Activated CD8-positive, alpha-beta memory T cell treated with anti-CD3 and anti-CD28 coated beads for 48 hours (primary cell): Measurements from ENCODE around the gene KRT32.
"Not testable (repeated sequence)": the region's sequence is repeated elsewhere in the genome, so short reads cannot be mapped to it uniquely, and the experiment has no call there.

Experiments used
- DNase-seq, 3 experiments: peaks; one replicate each; pipeline ENCODE4 v3.0.0-alpha.2; 2020; ENCODE audit warnings: low read depth in 2 of 3, low spot score in 2 of 3

Gene KRT32

DNA sequence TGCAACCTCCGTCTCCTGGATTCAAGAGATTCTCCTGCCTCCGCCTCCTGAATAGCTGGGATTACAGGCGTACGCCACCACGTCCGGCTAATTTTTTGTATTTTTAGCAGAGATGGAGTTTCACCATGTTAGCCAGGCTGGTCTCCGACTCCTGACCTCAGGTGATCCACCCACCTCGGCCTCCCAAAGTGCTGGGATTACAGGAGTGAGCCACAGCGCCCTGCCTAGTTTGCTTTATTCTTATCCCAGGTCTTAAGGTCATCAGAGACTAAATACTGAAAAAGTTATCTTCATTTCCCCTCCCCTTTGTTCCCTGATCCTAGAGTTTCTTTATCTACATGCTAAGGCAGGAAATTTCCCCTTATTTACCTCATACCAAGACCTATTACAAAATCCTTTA, 36.8 kb downstream of the KRT32 start:
- not testable (repeated sequence) for DNase-seq

DNA sequence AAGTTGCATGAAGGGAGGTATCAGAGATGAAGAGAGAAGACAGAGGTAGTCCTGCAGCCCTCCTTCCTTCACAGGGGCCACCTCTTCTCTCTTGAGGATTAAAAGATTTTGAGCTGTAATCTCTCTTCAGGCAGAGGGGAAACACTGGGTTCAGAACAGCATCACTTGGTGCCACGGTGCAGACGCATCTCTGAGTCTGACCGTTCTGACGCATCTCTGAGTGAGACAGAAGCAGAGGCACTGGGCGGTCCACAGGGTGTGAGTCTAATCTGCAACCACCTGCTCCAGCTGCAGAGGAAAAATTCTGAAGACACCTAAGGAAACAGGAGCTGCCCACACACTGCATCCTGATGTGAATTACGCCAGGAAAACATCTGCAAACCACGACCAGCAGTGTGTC, 37.5 kb downstream of the KRT32 start:
- DNase-seq: no peak

DNA sequence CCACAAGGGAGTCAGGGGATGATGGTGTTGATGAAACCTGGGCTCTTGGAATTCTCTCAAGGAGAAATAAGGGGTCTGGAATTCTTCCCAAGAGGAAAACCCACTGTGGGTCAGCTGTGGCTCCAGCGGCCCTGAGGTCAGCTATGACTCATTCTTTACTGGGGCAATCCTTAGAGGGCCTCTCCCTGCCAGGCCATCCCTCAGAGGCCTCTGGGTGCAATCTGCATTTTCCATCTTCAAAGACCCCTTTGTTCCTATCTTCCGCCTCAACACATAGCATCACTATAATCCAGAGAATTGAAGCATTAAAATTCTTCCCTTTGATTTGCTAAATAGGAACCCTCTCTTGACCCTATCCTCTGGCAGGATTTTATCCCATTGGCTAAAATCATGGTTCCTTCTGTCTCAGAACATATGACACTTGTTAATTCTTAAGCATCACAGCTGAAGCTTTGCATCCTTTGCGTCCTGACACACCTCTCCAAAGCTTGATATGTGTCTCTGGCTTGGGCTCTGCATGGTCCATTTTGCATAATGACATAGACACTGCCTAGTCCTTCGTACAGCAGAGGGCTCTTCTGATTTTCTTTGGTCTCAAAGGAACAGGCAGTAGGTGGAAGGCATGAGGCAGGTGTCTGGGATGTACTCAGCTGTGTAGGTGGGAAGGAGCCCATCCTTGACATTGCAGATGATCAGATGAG, 38.4 kb downstream of the KRT32 start:
- no peak for DNase-seq

DNA sequence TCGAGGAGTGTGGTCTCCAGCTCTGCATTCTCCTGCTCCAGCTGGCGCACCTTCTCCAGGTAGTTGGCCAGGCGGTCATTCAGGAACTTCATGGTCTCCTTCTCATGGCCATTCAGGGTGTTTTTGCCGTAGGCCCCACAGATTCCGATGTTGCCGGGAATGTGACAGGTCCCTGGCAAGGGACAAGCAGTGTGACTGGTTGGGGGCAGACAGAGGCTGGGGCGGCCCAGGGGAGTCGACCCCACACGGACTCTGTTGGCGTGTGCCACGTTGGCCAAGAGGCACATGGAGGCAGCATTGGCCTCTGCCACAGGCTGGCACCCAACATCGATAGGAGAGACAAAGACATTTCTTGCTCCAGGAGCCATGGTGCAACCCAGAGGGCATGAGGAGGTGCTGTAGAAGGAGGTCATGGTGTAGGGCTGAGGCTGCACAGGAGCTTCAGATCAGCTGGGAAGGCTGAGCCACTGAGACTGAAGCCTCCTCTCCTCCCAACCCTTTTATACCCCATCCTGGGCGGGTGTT, 43.0 kb downstream of the KRT32 start, which contains the start of gene KRT37:
Gene KRT37, minus strand, starts transcription at position 475 of the 525 bp plus-strand sequence. Its CDS starts 62 bp downstream, at position 413.
- no peak for DNase-seq

DNA sequence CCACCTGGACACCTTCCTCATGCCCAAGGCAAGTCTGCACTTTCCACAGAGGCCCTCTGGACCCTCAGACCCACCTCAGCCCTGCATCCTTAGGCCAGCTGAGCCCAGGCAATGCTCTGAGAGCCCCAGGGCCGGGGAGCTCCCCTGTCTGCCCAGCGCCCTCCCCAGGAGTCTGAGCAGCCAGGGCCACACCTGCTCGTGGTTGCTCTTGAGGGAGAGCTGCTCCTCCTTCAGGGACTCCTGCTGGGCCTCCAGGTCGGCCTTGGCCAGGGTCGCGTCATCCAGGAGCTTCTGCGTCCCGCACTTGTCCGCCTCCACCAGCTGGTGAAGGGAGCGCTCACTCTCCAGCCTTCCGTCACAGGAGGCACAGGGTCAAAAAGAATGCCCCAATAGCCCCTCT, 44.6 kb downstream of the KRT32 start:
- not testable (repeated sequence) for DNase-seq

DNA sequence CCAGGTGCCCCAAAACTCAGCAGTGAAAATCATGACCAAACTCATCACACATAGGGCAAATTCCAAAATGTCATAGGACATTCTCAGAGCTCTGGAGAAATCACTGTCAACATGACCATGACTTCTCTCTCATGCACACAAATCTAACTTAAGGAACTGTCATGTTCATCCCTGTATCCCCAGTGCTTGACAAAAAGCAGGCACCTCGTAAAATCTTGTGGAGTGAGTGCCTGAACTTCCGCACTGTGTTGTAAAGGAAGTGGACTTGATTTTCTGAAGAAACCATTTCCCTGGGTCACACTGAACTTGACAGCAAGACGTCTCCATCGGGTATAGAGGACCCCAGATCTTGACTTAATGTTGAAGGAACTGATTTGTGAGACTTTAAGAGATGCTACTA, 45.6 kb downstream of the KRT32 start:
- no peak for DNase-seq

DNA sequence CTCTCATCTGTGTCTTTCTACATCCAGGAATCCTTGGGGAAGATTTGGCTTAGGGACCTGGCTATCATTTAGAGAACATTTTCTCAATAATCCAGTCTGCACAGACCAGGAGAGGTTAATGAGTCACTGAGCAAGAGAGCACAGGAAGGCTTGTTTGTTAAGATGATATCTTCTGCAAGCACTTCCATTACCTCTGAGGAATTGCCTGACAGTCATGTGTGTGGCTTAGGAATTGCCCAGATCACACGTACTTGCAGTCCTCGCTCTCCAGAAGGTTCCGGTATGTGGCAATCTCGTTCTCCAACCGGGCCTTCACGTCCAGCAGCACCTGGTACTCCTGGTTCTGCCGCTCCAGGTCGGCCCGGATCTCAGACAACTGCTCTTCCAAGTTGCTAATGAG, 46.1 kb downstream of the KRT32 start:
- DNase-seq: no peak

DNA sequence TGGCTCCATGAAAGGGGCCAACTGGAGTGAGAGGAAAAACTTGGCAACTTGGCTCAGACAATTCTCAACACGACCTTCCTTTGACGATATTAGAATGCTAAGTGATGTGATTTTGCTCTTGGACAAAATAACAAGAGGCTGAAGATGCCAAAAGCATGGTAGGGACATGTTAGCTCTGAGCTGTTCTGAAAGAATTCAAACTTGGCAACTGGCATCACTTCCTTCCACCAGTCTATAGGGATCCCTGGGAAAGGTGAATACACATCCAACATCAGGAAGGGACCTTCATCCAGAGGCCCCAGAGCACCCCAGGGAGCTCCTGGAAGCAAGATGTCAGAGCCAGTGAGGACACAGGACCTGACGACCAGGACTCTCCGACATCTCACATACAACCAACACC, 47.1 kb downstream of the KRT32 start:
- no peak for DNase-seq

DNA sequence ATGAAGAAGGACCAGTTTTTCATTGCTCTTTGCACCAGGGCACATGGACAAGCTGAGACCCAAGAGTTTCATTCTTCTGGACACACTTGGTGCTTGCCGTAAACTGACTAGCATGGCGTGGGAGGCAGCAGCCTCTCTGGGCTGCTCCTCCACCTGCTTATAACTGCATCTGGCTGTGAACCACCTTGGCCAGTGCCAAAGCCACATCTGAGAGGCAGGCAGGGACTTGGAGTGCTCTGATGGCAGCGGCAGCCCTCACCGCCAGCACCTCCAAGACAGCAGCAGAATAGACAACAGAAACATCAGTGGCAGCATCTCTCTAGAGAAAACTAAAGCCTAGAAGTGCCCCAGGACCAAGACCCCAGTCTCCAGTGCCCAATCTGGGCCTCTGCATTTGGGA, 47.5 kb downstream of the KRT32 start:
- DNase-seq: no peak

DNA sequence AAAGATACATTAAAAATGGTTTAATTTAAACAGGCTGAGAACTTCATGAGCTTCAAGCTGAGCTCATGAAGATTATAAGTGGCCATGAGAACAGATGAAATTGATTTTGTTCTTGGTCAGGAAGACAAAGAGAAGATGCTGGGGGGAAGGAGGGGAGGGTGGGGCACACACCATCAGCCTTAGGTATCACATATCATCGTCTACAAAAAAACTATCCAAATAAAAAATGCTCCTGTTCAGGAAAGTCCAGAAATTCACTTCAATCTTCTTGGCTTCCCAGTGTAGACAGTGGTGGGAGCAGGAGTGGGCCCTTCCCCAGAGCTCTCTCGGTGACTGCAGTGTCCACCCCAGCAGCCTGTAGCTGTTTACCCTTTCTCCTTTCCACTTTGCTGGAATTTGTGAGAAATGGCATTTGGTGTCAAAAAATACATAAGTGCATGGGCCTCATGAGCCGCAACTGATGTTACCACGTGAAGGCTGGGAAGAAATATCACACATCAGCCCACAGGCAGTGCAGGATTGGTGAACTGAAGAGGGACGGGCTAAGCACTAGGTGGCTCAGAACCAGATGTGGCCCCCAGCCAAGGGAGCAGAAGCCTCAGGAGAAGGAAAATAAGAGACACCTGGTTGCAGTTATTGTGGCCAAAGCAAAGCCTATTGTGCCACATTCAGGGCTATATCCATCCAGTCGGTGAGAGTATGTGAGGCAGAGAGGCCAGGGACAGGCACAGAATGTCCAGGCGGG, 48.9 kb downstream of the KRT32 start:
- DNase-seq: no peak

DNA sequence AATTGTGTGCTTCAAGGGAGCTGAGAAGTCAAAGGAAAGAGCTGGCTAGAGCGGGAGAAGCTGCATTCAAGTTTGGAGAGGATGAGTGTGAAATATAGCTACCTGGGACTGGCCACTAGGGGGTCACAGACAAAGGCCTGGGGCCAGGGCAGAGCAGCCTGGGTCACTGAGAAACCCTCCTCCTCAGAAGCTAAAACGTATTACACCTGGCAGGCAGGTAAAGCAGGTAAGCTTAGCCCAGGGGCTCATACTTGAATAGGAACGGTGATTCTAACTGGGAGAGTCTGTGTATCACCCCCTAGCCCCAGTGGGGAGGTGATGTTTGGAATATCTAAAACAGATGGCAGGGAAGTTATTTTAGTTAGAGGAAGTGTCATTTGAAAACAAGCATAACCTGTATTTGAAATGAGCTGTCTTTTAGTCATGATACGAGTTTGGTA, 49.6 kb downstream of the KRT32 start:
- no peak for DNase-seq

DNA sequence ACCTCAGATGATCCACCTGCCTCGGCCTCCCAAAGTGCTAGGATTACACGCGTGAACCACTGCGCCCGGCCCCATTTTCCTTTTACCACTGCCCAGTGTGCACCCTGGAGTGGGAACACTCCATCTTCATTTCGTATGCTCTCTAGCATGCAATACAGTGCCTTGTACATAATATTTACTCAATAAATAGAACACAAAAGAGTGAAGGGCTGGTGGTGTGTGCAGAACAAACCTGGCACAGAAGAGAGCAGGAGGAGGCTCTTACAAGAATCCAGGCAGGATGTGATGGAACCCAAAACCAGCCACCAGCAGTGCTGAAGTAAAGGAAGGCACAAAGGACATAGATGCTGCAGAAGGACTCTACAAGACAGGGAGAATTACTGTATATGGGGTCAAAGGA, 50.1 kb downstream of the KRT32 start:
- DNase-seq: no peak

DNA sequence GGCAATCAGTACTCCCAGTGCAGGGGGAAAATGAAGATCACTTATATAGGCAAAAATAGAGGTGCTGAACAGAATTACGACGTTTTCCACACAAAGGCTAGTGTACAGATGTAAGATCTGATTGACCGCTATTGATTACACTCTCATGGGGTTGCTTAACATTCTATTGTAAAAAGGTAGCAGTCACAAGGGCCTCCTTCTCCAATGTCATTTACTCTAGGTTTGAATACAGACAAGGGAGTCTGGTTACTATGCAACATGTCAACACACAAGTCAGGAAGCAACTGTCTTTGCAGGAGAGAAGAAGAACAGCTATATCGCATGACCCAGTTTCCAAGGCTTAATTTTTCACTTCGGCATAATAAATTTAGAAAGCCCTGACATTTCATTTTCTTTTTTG, 50.7 kb downstream of the KRT32 start:
- no peak for DNase-seq

DNA sequence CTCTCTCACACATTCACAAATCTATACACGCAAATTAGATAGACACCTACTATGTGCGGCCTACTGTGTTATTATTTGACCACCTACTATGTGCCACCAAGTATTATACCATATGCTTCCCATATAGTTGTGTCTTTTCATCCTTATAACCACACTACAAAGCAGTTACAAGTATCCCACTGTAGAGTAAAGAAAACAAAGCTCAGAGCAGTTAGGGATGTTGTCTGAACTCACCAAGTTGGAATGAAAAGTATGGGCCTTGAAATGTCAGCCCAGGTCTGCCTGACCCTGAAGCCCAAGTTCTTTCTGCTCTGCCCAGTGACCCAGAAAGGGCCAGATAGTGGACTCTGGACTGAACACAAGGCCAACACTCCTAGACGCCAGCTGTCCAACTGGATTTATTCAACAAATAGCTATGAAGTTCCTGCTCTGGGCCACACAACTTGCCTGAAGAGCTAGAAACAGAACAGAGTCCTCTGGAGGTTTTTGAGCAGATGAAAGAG, 51.3 kb downstream of the KRT32 start:
- DNase-seq: no peak

DNA sequence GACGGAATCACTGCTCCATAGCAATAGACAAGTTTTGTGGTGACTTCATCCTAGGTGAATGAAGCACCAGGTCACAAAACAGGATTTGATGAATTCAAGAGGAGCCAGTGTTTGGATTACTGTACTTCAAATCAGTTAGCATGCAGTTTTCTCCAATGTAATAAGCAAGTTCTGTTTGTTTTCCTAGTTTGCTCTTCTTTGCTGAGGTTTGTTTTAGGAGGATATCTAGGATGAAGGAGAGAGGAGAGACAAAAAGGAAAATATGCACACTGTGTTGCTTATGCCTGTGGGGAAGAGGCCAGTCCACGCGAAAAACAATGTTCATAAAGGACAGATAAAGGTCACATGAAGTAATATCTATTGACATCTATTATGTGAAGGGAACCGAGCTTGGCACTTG, 51.8 kb downstream of the KRT32 start:
- DNase-seq: no peak

DNA sequence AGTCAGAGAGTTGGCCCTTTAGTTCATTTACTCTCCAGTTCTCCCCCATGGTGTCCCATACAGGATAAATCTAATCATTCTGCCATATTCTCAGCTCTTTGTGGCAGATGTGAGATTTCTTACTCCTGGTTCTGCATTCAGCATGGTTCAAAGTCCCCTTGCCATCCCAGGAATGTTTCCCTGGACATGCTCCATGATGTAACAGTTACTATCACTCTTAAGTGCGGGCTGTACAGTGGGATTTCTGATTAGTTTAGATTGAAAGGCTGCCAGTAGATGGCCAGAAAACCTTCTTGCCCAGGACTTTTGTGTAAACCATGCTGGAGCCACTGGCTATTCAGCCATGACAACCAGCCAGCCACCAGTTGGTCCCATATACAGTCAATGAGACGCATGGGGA, 53.2 kb downstream of the KRT32 start:
- DNase-seq: no peak

DNA sequence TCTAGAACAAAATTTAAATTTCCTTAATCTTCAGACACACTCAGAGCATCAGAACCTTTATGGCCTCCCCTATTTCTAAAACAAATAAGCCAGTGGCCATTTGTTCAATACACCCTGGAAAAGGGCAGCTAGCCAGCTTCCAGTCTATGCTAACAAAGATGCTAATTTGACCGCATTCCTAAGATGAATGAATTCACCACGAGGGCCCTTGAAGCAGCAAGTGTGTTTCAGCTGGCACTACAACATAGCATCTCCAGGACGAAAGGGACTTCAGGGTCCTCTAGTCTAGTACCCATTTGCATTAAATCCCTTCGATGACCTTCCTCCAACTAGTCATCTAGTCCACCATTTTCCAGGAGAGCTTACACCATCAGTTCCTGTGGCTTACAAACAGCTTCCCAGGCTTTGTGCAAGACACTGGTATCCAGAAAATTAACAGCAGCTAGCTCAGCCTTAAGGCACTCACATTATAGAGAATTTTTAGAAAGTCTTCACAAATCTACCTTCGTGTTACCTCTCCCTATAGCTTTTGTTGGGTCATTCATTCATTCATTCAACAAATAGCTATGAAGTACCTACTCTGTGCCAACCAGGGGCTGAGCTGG, 53.7 kb downstream of the KRT32 start:
- DNase-seq: no peak

DNA sequence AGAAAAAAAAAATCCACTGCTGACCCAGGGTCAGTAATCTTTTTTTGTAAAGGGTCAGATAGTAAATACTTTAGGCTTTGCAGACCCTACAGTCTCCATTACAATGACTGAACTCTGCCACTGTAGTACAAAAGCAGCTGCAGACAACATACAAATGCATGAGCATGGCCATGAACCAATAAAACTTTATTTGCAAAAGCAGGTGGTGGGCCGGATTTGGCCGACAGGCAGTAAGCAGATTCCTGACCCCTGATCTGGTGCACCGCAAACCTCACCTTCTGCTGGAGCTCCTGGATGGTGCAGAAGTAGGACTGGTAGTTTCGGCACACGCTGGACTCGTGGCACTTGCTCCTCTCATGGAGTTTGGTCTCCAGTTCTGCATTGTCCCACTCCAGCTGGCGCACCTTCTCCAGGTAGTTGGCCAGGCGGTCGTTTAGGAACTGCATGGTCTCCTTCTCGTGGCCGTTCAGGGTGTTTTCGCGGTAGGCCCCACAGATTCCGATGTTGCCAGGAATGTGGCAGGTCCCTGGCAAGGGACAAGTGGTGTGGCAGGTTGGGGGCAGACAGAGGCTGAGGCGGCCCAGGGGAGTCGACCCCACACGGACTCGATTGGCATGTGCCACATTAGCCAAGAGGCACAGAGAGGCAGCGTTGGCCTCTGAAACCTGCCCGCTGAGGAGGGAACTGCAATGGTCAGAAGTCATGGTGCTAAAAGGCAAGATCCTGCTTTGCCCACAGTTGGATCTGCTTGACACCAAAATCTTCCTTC, 55.9 kb downstream of the KRT32 start:
- no peak for DNase-seq
